ENCODE data around the gene CXorf58.

Gene CXorf58

DNA sequence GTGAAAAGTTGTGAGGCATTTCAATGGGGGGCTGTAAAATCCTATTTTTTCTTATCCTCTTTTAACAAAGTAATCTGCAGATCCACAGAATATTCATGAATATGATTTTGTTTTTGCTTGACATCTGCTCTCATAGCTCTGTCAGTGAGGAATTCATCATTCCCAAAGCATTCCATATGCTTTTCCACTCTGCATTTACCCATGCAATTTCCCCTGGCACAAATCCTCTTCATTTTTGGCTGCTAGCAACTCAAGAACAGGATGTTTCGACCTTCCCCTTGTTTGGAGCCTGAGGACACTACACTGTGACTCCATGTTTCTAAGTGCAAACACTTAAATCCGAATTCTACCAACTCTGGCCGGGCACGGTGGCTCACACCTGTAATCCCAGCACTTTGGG, 70.7 kb downstream of the CXorf58 start:
- in situ Hi-C loops (cut with HindIII; ENCODE audit: low pct_ligation_motif_present, low sequenced_read_pairs), result no loop called here
- DNase-seq, result no peak
- Histone ChIP-seq H3K27me3 (replicated peaks) (no peaks in the 10 kb centered on the region), H3K36me3 (replicated peaks) (no peaks in the 10 kb centered on the region), H3K4me3 (ENCODE audit: low read depth, low read length) (no peak overlapping the region), H3K27ac (no peak overlapping the region)
- TF ChIP-seq, protein P1, sequence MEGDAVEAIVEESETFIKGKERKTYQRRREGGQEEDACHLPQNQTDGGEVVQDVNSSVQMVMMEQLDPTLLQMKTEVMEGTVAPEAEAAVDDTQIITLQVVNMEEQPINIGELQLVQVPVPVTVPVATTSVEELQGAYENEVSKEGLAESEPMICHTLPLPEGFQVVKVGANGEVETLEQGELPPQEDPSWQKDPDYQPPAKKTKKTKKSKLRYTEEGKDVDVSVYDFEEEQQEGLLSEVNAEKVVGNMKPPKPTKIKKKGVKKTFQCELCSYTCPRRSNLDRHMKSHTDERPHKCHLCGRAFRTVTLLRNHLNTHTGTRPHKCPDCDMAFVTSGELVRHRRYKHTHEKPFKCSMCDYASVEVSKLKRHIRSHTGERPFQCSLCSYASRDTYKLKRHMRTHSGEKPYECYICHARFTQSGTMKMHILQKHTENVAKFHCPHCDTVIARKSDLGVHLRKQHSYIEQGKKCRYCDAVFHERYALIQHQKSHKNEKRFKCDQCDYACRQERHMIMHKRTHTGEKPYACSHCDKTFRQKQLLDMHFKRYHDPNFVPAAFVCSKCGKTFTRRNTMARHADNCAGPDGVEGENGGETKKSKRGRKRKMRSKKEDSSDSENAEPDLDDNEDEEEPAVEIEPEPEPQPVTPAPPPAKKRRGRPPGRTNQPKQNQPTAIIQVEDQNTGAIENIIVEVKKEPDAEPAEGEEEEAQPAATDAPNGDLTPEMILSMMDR (IDR thresholded peaks at IDR 0.05; ENCODE audit: low read depth, low read length, missing control alignments), result no peak

DNA sequence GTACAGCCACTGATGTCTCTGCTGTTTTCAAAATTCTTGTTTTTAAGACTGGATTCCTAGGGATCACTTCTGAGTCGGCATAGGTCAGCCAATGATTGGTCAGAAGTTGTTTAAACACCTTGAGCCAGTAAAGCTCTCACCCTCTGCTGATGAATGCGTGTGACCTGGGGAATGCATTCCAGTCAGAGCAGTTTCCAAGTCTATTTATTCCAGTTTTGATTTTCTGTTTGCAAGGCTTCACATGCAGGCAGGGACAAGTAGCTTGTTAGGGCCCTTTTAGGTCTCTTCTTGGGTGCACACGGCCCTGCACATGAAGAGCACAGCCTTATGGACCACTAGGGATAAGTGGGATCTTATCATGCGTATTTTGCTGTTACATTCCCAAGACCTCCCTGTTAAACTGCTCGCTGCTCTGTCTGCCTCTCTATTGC, 72.2 kb downstream of the CXorf58 start:
- H3K4me3 ChIP-seq (ENCODE audit: low read depth, low read length), result no peak overlapping the region
- TF ChIP-seq, protein P1 (IDR thresholded peaks at IDR 0.05; ENCODE audit: low read depth, low read length, missing control alignments), result no peak
- H3K27me3 ChIP-seq (replicated peaks), result no peaks in the 10 kb centered on the region
- H3K36me3 ChIP-seq (replicated peaks), result no peaks in the 10 kb centered on the region
- H3K27ac ChIP-seq, result no peak overlapping the region
- DNase-seq, result no peak
- in situ Hi-C loops (cut with HindIII; ENCODE audit: low pct_ligation_motif_present, low sequenced_read_pairs), result no loop called here

DNA sequence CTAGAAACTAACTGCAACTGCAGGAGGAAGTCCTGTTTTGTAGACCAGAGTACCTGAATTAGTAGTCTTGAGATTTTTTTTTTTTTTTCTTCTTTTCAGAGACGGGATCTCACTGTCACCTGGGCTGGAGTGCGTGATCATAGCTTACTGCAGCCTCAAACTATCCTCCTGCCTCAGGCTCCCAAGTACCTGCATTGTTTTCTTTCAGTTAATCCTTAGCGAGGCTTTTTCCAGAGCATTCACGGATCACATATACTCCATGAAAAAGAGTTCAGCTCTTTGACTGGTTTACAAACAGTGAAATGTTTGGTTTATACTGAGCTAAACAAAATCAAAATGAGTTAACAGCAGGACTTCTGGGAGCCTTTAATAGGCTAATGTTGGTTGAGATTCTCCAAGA, 73.4 kb downstream of the CXorf58 start:
- TF ChIP-seq, protein P1 (IDR thresholded peaks at IDR 0.05; ENCODE audit: low read depth, low read length, missing control alignments), result no peak
- Histone ChIP-seq H3K36me3 (replicated peaks) (no peaks in the 10 kb centered on the region), H3K4me3 (ENCODE audit: low read depth, low read length) (no peak overlapping the region), H3K27me3 (replicated peaks) (no peaks in the 10 kb centered on the region), H3K27ac (no peak overlapping the region)
- in situ Hi-C loops (cut with HindIII; ENCODE audit: low pct_ligation_motif_present, low sequenced_read_pairs), result no loop called here
- no peak for DNase-seq

DNA sequence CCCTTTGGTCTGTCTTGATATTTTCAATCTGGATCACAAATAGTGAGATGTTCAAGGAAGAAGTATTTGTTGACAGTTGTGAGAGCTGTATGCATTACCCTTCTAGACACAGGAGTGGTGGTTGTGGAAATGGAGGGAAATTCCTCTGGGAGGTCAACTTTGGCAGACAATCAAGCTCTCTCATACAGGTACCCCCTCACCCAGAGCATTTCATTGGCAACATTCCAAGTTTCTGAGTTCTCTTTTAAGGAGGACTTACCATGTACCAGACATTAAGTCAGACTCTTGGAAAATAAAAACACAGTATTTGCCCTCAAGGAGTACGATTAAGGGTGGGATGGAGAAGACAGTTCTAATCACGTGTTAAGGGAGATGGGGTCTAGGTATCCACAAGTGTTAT, 73.9 kb downstream of the CXorf58 start:
- H3K27ac ChIP-seq, result no peak overlapping the region
- in situ Hi-C loops (cut with HindIII; ENCODE audit: low pct_ligation_motif_present, low sequenced_read_pairs), result no loop called here
- DNase-seq, result no peak
- H3K36me3 ChIP-seq (replicated peaks), result no peaks in the 10 kb centered on the region
- no peaks in the 10 kb centered on the region for H3K27me3 ChIP-seq (replicated peaks)
- H3K4me3 ChIP-seq (ENCODE audit: low read depth, low read length), result no peak overlapping the region
- TF ChIP-seq, protein P1 (IDR thresholded peaks at IDR 0.05; ENCODE audit: low read depth, low read length, missing control alignments), result no peak

DNA sequence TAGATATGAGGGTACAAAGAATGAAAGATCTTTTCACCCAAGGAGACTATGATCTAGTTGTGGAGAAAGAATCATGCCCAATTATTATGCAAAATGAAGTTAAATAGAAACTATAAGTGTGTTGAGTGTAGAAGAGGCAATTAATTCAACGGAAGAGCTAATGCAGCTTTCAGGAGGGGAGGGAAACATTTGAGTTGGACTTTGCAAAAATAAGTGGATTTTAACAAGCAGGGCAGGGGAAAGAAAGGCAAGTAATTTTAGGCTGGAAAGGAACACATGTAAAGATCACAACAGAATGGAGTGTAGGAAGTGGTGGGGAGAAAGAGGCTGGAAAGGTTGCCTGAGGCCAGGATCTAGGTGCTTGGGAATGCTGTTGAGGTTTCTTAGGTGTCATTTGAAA, 75.1 kb downstream of the CXorf58 start:
- DNase-seq, result no peak
- no peaks in the 10 kb centered on the region for H3K36me3 ChIP-seq (replicated peaks)
- no peak overlapping the region for H3K27ac ChIP-seq
- H3K4me3 ChIP-seq (ENCODE audit: low read depth, low read length), result no peak overlapping the region
- in situ Hi-C loops (cut with HindIII; ENCODE audit: low pct_ligation_motif_present, low sequenced_read_pairs), result no loop called here
- TF ChIP-seq, protein P1 (IDR thresholded peaks at IDR 0.05; ENCODE audit: low read depth, low read length, missing control alignments), result no peak
- no peaks in the 10 kb centered on the region for H3K27me3 ChIP-seq (replicated peaks)
